Measurements from ENCODE around the gene GAS5. TPM values are rescaled to one million over a fixed set of nuclear protein-coding genes. Genes with fewer than 3 reads are reported as not detected.

The GAS5 gene
- total RNA-seq, 4 donors from 2014 or later: 138 to 375 (median 203) TPM

DNA sequence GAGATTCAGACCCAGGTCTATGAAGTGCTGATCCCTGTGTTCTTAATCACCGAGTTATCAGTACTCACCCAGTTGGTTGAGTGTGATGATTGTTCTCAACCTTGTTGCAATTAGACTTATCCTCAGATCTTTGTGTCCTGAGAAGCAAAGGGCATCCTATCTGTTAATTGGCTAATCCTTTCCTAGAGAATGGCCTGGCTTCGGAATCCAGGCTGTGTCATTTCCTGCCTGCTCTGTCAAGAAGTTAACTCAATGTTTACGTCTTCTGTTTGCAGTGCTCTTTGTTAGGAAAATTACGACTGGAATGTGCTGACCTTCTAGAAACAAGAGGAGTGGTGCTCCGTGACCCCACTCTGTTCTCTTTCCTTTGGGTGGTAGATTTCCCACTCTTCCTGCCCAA is 14.7 kb downstream of the GAS5 start:
- Histone ChIP-seq H3K27ac (replicated peaks in 1 of 4) (peak overlapping the region; percentile 0 to 51 (median 32)), H3K4me1 (peaks cover 0 to 19% (median 11%) of the 10 kb centered on the region in 4 donors), H3K9me3 (no peaks in the 10 kb centered on the region), H3K36me3 (peaks cover 0 to 70% (median 55%) of the 10 kb centered on the region in 4 donors), H3K27me3 (no peaks in the 10 kb centered on the region), H3K4me3 (no peak overlapping the region)
- TF ChIP-seq, protein P1, sequence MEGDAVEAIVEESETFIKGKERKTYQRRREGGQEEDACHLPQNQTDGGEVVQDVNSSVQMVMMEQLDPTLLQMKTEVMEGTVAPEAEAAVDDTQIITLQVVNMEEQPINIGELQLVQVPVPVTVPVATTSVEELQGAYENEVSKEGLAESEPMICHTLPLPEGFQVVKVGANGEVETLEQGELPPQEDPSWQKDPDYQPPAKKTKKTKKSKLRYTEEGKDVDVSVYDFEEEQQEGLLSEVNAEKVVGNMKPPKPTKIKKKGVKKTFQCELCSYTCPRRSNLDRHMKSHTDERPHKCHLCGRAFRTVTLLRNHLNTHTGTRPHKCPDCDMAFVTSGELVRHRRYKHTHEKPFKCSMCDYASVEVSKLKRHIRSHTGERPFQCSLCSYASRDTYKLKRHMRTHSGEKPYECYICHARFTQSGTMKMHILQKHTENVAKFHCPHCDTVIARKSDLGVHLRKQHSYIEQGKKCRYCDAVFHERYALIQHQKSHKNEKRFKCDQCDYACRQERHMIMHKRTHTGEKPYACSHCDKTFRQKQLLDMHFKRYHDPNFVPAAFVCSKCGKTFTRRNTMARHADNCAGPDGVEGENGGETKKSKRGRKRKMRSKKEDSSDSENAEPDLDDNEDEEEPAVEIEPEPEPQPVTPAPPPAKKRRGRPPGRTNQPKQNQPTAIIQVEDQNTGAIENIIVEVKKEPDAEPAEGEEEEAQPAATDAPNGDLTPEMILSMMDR (IDR thresholded peaks at IDR 0.05): no peak
- peak; percentile 34 to 44 for TF ChIP-seq POLR2AphosphoS5 (IDR thresholded peaks at IDR 0.05)
- no peak for DNase-seq (ENCODE audit: extremely low spot score)
- intact Hi-C loops (cut with DNase I): no loop called here
- WGBS: 26% methylated on average over 4 of the region's 5 CpGs

DNA sequence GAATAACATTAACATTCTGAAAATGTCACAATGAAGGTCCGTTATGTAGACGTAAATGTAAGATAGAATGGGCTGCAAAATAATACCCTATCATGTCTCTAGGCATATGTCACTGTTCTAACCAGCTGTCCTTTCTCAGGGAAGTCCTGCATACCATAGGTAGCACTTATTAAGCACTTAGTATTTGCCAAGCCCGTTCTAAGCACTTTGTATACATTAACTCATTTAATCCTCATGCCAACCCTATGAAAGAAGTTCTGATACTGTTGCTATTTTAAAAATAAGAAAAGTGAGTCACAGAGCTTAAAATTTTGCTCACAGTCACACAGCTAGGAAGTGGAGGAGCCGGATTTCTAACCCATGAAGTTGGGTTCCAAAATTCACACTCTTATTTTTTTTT is 15.7 kb downstream of the GAS5 start:
- TF ChIP-seq EP300 (IDR thresholded peaks at IDR 0.05): no peak
- TF ChIP-seq, protein P1 (IDR thresholded peaks at IDR 0.05): no peak
- no peak for TF ChIP-seq POLR2AphosphoS5 (IDR thresholded peaks at IDR 0.05)
- TF ChIP-seq POLR2A (IDR thresholded peaks at IDR 0.05; ENCODE audit: low read depth): no peak
- H3K36me3 ChIP-seq: peaks cover 0 to 68% (median 47%) of the 10 kb centered on the region in 4 donors
- WGBS: 60% methylated on average over 4 of the region's 4 CpGs

DNA sequence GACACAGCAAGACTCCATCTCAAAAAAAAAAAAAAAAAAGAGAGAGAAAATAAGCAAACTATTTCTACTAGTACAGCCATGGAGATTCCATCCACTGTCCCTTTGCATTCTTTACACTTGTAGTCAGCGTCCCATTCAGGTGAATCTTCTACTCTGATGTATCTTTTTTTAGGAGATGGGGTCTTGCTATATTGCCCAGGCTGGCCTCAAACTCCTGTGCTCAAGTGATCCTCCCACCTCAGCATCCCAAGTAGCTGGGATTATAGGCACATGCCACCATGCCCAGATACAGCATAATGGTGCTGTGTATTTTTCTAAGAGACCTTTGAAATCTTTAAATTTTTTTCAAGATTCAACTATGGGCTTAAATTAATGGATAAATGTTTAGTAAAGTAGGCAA is 35.0 kb downstream of the GAS5 start:
- no peak overlapping the region for H3K4me3 ChIP-seq
- H3K36me3 ChIP-seq: peaks cover 16 to 85% (median 54%) of the 10 kb centered on the region in 4 donors
- no peaks in the 10 kb centered on the region for H3K27me3 ChIP-seq
- H3K27ac ChIP-seq (replicated peaks in 1 of 4): no peak overlapping the region
- TF ChIP-seq, protein P1 (IDR thresholded peaks at IDR 0.05): no peak
- TF ChIP-seq POLR2A (IDR thresholded peaks at IDR 0.05; ENCODE audit: low read depth) (no peak), EP300 (IDR thresholded peaks at IDR 0.05) (no peak)
- H3K9me3 ChIP-seq: no peaks in the 10 kb centered on the region
- no peaks in the 10 kb centered on the region for H3K4me1 ChIP-seq
- no peak for DNase-seq (ENCODE audit: extremely low spot score)
- intact Hi-C loops (cut with DNase I): no loop called here
- WGBS: 95% methylated on average over 1 of the region's 1 CpG

More for the DNA sequence above, 15.7 kb downstream of the GAS5 start:
- Histone ChIP-seq H3K27me3 (no peaks in the 10 kb centered on the region), H3K27ac (replicated peaks in 1 of 4) (no peak overlapping the region), H3K4me1 (peaks cover 0 to 19% (median 11%) of the 10 kb centered on the region in 4 donors), H3K9me3 (no peaks in the 10 kb centered on the region), H3K4me3 (no peak overlapping the region)
- intact Hi-C loops (cut with DNase I): no loop called here
- no peak for DNase-seq (ENCODE audit: extremely low spot score)

DNA sequence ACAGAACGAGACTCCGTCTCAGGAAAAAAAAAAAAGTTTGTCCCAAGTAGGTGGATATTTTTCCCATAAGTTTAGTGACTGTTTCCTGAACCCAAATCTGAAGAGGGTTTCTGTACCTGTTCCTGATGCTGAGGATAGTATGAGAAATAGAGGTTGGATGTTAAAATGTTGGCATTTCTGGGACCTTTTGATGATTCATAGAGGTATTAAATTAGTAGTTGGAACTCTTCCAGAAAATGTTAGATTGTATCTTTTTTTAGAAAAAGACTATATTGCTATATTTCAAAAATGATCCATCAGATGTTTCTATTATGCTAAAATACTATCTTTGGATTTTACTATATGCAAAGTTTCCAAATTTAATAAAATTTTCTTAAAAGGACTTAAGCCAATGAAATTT is 40.2 kb downstream of the GAS5 start:
- H3K4me1 ChIP-seq: peaks cover 10 to 38% (median 24%) of the 10 kb centered on the region in 4 donors
- H3K4me3 ChIP-seq: no peak overlapping the region
- H3K27ac ChIP-seq (replicated peaks in 1 of 4): no peak overlapping the region
- no peaks in the 10 kb centered on the region for H3K9me3 ChIP-seq
- peaks cover 0 to 34% (median 18%) of the 10 kb centered on the region in 4 donors for H3K36me3 ChIP-seq
- TF ChIP-seq EP300 (IDR thresholded peaks at IDR 0.05) (no peak), POLR2A (IDR thresholded peaks at IDR 0.05; ENCODE audit: low read depth) (no peak), POLR2AphosphoS5 (IDR thresholded peaks at IDR 0.05) (no peak)
- TF ChIP-seq, protein P1 (IDR thresholded peaks at IDR 0.05): no peak
- intact Hi-C loops (cut with DNase I): loop anchor here (5.0 to 10.0 kb wide), 2 partner anchors 405 to 1083 kb away; no protein-coding TSS in a partner anchor
- DNase-seq (ENCODE audit: extremely low spot score): no peak
- no peaks in the 10 kb centered on the region for H3K27me3 ChIP-seq
- whole genome bisulfite sequencing: 93% methylated on average over 2 of the region's 2 CpGs
